Activated T-cell treated with anti-CD3 and anti-CD28 coated beads for 4 hours (primary cell): ENCODE data around the gene SYT13.

ENCODE experiments used
- DNase-seq: peaks from one replicate; pipeline ENCODE4 v3.0.0-alpha.2; 2020

Gene SYT13

DNA sequence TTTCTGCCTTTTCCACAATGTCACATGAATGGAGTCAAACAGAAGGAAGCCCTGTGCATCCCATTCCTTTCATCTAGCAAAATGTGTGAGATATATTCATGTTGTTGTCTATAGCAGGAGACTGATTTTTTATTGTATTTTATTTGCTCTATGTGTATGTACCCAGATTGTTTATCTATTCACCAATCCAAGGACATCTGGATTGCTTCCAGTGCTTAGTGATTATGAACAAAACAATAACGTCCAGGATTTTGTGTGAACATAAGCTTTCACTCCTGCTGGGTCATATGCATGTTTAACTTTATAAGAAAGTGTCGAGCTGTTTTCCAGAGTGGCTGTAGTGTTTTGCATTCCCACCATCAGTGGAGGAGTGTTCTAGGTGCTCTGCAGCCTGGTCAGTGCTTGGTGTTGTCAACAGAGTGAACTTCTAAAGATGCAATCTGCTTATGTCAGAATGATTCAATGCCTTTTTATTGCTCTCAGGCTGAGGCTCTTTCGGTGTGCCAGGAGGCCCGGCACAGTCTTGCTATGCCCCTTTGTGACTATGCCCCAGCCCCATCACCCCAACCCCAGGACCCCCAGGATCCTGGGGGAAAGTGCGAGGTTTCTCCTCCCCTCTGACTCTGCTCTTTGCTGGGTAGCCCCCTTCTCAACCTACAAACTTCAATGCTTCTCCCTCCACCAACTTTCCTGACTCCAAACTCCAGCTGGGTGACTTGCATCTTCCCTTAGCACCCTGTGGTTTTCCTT is 19.9 kb upstream of the SYT13 start:
- DNase-seq, result no peak

DNA sequence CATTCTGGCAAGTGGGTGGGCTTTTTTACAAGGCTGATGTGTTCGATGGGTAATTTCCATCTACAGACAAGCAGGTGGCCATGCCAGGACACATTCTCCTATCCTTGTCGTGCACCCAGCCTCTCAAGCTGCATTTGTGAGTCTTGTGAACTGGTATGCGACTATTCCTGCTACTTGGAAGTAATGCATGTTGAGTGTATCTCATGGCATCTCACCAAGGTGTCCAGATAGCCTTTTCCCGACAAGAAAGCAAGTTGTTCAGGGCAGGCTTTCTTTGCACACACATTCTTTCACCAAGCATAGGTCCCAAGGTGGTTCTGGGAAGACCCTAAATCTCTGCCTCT is 18.8 kb upstream of the SYT13 start:
- no peak for DNase-seq

DNA sequence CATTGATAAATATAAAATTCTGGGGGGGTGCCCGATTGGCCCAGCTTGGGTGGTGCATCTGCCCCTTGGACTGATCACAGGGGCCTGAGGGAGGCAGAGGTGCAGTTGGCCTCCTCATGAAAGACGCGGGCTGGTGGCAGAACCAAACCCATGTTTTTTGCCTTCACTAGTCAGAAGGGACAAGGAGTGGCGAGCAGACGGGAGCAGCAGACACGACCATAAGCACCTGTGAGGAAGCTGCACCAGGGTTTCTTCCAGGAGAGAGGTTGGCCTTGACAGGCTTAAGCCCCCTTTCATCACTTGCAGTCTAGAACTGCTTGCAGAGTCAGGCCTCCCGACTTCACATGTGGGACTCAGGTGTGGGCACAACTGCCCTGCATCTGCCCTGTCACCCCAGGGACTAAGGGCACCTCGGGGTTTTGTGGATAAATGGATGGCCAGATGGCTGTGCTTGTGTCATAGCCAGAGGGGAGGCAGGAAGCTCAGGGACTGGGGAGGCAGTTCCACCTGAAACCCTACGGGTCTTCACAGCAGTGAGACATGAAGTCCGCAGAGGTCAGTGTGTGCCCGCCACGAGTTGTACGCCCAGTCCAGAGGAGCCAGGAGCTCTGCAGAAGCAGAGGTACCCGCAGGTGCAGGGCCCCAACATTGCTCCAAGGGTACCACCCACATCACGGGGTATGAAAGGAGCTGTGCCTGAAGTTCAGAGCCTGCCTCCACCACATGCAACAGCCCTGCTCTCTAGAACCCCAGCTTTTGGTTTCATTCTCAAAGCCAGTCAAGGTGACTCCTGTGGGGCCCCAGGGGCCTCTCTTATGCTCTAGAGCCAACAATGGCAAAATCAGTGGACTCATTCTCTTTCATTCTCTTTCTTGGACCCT is 18.2 kb upstream of the SYT13 start:
- no peak for DNase-seq

DNA sequence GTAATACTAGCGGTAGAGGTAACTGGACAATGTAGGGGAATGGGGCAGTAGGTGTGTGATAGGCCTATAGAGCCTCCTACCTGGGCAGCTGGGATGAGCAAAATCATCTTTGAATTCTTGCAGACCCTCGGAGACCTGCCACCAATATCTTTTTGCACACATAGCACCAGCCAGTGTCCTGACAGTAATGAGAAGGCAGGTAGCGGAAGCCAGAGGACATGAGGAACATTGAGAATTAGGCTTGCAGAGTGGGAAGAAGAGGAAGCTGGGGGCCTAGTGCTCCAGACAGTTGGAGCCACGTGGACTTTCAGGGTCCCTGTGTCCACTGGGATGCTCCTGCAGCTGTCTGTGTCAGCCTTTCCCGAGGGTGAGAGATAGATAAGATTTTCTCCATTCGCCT is 17.2 kb upstream of the SYT13 start:
- no peak for DNase-seq

DNA sequence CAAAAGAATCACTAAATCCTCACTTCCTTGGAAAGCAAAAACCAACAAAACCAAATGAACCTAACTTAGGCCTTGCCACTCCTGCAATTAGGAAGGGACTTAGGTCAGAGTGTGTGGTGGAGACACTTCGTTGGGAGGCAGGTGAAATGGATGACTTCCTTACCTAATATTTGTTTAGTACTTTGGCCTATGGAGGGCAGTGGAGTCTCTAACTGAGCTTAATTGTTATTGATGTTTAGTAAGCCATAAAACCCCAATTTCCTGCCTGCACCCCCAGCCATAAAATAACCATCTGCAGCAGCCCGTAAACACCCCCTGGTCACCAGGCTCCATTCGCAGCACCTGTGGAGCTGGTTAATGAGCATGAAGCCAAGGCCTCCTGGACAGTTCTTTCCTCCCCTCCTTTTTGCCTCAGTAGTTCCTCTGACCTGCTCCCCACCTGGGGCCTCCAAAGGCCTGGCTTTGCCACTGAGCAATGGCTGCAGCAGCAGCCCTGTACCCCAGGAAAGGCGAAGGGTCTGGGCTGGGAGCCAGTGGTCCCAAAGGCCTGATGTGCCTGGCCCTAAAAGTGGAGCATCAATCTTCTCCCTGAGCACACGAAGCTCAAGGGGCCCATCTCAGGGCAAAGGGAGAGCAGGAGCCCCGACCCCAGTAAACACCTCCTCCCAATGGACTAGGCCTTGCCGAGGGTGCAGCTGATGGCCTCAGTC is 15.6 kb upstream of the SYT13 start:
- DNase-seq, result no peak

DNA sequence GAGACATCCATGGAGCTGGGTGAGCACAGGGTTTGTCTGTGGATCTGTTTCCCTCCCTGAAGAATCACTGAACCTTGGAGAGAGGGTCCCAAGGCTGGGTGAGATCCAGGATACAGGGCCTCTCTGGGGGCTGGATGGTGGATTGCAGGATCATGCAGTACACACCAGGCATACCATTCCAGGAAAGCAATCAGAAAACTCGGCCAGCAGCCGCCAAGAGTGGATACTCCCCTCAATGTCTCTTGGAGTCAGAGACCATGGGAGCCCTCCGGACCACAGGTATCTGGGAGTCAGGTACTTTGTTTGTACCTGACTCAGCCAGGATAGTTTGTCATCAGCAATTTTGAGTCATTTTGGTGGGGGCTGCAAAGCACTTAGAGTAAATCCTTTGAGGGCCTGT is 14.6 kb upstream of the SYT13 start:
- no peak for DNase-seq

DNA sequence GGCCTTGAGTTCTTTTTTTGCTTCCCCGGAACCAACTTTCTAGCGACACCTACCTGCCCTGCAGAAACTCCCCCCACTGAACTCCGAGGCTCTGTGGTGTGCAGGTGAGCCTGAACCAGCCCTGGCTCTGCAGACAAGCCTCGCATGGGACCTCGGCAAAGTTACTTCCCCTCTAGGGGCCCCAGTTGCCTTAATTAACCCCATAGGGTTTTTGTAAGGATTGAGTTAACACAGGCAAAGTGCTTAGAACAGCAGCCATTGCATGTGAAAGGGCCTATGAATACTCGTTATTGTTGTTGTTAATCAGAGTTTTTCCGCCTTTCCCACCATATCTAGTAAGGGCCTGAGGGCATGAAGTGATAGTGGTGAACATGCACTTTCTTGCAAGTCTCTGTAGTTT is 12.6 kb upstream of the SYT13 start:
- no peak for DNase-seq

DNA sequence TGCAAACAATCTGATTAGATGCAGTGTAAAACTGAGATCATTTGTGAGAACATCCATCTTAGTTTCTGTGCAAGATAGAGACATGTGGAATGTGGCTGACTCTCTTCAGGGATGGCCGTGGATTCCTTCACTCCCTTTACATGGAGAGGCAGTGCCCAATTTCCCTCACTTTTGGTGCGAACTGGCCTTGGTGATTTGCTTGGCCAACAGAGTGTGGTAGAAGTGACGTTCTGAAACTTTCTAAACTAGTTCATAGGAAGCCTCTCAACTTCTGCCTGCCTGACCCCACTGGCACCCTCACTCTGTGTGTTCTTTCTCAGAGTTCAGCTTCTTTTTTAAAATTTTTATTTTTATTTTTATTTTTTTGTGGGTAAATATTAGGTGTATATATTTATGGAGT is 9.9 kb upstream of the SYT13 start:
- no peak for DNase-seq

DNA sequence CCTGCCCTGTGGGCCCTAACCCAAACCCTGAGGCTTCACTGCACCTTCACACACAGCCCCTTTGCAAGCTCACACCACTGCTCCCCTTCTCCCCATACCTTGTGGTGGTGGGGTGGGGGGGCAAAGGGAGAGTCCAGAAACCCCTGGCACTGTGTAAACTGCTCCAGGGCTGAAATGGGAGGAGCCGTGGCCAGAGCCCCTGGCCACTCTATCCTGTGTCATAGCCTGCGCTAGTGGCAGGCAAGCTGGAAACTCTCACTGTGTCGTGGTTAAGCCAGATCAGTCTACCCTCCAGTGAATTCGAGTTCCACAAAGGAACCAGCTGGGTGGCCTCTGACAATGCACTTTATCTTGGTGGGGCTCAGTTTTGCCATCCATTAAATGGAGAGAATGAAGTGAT is 8.4 kb upstream of the SYT13 start:
- DNase-seq, result no peak

DNA sequence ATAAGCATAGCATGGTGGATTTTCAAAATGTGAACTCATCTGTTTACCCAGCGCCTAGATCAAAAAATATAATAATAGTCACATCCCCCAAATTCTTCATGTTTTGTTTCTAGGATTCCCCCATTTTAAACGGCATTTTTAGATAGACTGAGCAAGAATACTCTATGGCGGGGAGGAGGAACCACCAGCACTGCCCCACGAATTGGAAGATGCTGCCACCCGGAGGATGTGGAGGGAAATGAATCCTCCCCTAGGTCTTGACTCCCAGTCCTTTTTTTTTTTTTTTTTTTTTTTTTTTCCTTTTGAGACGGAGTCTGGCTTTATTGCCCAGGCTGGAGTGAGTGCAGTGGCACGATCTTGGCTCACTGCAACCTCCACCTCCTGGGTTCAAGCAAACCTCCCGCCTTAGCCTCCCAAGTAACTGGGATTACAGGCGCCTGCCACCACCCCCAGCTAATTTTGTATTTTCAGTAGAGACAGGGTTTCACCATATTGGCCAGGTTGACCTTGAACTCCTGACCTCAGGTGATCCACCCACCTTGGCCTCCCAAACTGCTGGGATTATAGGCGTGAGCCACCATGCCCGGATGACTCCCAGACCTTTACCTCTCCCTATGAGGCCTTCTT is 7.5 kb upstream of the SYT13 start:
- peak; percentile 52 for DNase-seq

DNA sequence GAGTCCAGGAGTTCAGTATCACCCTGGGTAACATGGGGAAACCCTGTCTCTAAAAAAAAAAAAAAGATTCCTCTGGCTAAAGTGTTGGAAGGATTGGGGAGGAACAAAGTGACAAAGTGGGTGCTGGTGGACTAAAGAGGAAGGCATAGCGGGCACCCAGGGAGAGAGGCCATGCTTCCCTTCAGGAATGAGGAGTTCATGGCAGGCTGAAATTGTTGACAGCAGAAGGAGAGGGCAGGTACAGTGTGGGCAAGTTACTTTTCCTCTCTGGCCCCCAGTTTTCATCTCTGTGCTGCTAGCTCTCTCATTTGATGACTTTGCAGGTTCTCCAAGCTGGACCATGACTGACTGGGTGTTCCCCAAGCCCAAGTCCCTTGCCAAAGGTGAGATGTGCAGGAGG is 4.4 kb upstream of the SYT13 start:
- DNase-seq, result no peak

DNA sequence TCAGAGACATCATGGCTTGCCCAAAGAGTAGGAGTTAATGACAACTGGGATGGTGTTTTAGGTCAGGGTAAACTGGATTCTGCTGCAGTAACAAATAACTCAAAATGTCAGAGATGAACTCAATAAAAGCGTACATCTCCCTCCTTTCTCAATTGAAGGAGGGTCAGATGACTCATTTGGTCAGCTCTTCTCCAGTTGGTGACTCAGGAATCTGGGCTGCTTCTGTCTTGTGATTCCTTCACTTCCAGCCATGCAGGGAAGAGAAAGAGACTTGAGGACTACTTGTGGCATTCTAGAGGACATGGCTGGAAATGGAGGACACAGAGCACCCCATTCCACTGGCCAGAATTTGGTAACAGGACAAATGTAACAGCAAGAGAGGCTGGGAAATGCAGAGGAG is 3.2 kb upstream of the SYT13 start:
- no peak for DNase-seq

DNA sequence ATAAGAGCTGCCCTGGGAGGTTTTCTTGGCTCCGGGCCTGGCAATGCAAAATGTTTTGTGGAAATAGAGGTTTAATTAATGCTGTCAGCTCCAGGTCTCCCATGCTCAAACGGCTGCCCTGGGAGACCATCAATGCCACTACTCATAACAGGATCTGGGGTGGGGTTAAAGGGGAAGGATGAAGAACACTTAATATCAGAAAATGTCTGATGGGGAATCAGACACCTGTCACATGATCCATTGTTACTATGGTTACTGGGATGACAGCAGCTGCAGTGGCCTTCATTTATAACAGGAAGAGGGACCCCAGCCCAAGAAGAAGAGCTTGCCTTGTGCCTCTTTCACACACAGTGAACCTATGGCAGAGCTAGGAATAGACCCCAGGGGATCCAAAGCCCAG is 2.2 kb upstream of the SYT13 start:
- no peak for DNase-seq

DNA sequence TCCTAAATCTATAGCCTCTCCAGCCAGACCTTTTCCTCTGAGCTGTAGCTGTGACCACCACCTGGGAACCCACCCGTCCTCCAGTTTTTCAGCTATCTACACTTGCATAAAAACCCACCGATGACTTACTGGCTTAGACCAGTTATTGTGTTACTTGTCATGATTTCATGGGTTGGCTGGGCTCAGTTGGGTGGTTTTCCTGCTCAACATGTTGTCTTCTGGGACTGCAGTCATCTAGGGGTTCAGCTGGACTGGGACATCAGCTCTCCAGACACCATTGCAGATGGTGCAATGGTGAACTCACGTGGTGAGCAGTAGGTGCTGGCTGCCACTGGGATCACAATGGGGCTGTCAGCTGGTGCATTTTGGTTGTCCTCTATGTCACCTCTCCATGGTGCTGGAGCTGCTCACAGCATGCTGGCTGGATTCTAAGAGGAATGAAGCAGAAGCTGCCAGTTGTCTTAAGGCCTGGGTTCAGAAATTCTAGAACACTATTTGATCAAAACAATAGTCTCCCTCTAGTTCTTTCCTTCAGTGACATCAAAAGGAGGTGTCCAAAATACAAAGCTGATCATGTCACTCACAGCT is 1.3 kb upstream of the SYT13 start:
- no peak for DNase-seq

DNA sequence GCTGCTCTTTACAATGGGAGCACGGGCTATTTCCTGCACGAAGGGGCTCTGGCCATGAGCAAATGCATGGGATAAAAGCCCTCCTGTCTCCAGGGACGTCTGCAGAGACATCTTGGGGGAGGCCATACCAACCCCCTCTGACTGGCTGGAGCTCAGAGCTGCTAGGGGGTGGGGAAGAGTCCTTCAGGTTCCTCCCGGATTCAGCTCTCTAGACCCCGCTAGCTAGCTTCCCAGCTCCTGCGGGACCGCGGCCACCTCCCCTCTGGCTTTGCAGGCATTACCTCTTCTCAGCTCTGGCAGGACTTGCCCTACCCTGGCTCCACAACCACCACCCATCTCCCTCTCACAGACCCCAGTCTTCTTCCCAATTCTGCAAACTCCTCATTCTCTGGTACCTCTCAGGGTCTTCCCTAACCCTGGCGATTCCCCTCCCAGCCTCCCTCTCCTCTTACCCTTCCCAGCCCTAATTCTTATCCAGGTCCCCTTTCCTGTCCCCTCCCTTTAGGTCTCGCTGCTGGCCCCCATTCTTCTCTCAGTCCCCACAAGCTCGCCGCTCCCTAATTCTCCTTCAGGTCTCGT is 802 bp downstream of the SYT13 start:
- no peak for DNase-seq

DNA sequence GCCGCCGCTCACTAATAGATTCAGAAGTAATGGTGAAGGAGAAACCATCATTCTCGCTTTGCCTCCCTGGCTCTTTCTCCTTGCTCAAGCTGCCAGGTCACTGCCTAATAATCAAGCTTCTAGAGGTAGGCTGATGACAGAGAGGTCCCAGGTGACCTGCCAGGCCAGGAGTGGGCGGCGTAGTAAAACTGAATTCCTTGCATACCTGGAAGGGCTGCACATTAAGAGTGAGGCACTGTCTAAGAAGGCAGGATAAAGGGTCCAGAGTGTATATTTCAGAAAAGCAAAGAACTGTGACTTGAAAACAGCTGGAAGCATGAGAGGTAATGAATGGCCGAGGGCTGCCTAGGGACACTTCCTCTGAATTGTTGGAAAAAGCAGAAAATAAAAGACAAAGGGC is 4.1 kb downstream of the SYT13 start:
- no peak for DNase-seq

DNA sequence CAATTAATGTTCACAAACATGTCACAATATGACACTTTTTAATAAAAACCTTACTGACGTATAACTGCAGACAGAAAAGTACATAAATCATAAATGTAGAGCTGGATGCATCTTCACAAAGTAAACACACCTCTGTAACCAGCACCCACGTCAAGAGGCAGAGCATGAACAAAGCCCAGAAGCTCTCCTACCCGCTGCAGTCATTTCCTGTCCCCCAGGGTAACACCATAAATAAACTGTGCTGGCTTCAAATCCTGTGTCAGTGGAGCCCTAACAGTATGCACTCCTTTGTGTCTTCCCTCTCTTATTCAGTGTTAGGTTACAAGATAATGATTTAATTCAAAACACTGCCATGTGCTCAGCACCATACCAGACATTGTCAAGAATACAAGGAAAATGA is 5.7 kb downstream of the SYT13 start:
- no peak for DNase-seq

DNA sequence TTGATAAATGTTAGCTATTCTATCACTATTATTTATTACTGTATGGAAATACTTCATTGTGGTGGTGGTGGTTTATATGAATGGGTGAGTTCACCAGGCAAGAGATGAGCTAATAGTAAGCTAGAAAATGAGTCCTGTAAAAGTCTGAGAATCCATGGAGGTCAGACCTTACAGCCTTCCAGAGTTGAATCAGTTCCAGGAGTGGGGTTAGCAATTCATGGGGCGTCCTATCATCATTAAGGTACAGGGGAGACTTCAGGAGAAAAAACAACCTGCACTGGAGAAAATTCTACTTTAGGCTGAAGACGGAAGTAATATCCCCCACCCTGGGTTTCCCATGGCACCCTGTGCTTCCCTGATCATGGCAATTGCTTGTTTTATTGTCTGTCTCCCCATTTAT is 6.5 kb downstream of the SYT13 start:
- DNase-seq, result no peak

DNA sequence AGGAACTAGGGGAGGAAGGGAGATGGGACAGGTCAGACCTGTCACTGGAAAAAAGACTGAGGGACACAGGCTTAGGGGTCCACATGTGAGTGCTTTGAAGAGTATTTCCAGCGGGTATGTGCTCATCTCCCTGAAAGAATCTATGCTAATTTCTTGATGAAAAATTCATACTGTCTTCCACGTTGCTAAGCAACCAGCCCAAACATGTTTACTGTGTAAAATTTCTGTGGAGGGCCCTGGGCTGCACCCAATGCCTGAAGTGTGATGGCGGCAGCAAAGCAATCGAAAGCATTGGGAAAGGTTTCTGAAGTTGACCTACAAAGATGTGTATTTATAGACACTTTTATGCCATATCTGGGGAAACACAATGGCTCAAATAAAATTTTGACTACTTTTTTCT is 7.4 kb downstream of the SYT13 start:
- DNase-seq, result no peak

DNA sequence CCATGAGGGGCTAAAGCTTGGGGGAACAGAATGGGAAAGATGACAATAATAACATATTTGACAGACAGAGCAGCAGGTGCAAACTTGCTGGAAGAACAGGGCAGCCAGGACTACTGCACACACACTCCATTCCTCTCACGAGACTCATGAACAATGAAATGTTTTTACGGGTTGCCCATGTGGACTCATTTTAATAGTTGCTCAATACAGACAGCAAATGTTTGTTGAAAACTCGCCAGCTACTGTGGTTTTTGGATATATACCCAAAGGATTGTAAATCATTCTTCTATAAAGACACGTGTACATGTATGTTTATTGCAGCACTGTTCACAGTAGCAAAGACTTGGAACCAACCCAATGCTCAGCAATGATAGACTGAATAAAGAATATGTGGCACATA is 10.3 kb downstream of the SYT13 start:
- DNase-seq, result no peak

DNA sequence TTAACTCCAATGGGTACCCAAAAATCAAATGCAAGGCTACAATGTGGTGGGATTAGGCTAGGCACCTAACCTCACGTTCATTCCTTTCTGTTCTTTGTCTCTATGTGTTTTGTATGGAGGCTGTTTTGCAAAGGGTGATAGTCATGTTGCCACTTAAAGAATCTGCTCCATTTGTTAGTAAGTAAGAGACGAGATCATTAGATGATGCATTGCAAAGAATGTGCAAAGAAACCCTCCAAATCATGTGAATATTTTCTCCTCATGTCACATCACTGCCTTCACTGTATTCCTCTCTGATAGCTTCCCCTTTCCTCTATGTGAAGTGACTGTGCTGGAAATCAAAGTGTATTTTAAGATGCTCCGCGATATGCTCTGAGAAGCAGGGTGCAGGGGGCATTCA is 11.9 kb downstream of the SYT13 start:
- DNase-seq, result no peak

DNA sequence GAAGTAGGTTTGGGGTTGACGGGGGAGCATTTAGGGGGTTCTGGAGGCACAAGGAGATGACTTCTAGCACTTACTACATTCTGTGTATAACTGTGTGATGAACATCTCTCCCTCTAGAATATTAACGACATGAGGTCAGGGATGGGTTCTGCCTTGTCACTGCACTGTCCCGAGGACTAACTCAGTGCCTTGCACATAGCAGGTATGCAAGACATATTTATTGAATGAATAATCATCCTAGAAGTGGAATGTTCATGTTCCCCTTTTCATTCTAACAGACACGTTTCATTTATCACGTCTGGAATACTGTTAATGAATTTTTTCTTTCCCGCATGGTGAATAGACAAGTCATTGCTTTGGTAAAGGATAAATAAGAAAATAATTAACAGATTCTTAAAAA is 12.6 kb downstream of the SYT13 start:
- no peak for DNase-seq

DNA sequence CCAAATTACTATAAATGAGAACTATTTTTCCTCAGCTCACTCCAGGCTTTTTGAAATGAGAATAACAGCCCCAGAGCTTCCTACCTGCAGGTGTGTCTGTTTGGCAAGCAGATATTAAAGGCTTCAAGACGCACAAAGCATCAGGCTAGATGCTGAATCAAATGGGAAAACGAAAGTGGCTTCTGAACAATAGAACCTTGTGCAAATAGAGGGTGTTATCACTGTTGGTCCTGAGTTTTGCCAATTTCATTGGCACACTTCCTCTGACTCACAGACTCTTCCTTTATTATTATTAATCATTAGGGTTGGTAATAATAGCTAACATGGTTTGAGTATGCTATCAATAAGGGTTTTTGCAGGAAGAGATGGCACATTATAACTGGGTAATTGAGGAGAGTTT is 13.4 kb downstream of the SYT13 start:
- no peak for DNase-seq
